ELR (cell line): ENCODE results near the gene LAMTOR4.

Experiments
- DNase-seq: peaks from one replicate; pipeline ENCODE4 v3.0.0-alpha.2; 2015; ENCODE audit warnings: low read depth

LAMTOR4 gene

GRCh38 chr7:100153708-100154535 lies 5.2 kb downstream of the LAMTOR4 start:
- no peak for DNase-seq

- no peak for DNase-seq
These were observed 6.2 kb downstream of the LAMTOR4 start for GRCh38 chr7:100154651-100155491.

GRCh38 chr7:100155553-100156317 lies 7.0 kb downstream of the LAMTOR4 start:
- no peak for DNase-seq

- DNase-seq = no peak
These were observed 7.8 kb downstream of the LAMTOR4 start for GRCh38 chr7:100156331-100157068.

GRCh38 chr7:100157069-100157333 lies 8.3 kb downstream of the LAMTOR4 start:
- DNase-seq = no peak

GRCh38 chr7:100157334-100158228 lies 8.9 kb downstream of the LAMTOR4 start:
- DNase-seq = peak; percentile 82

GRCh38 chr7:100158229-100159098 lies 9.7 kb downstream of the LAMTOR4 start, which contains the start of gene TRAPPC14:
Gene TRAPPC14 (minus strand): TSS chr7:100158723. CDS start chr7:100158499, 224 bp downstream.
- peak; percentile 83 for DNase-seq

- DNase-seq = peak; percentile 45
These were observed 10.4 kb downstream of the LAMTOR4 start for GRCh38 chr7:100159099-100159623.

- DNase-seq = no peak
These were observed 11.3 kb downstream of the LAMTOR4 start for GRCh38 chr7:100160067-100160466.

- peak; percentile 46 for DNase-seq
These were observed 14.4 kb downstream of the LAMTOR4 start for GRCh38 chr7:100163006-100163531.

GRCh38 chr7:100163871-100164270 lies 15.2 kb downstream of the LAMTOR4 start:
- no peak for DNase-seq

GRCh38 chr7:100166317-100166940 lies 17.7 kb downstream of the LAMTOR4 start:
- no peak for DNase-seq

- no peak for DNase-seq
These were observed 18.5 kb downstream of the LAMTOR4 start for GRCh38 chr7:100166970-100167911.

GRCh38 chr7:100167912-100168323 lies 19.2 kb downstream of the LAMTOR4 start:
- DNase-seq = no peak

GRCh38 chr7:100169147-100169850 lies 20.6 kb downstream of the LAMTOR4 start:
- no peak for DNase-seq

GRCh38 chr7:100170101-100170897 lies 21.6 kb downstream of the LAMTOR4 start:
- no peak for DNase-seq
